GM18519 (cell line): ENCODE results near the gene PARN.

Source experiments
- ATAC-seq: cut with Tn5 transposase; IDR thresholded peaks from one replicate; pipeline ENCODE4 v1.9.1; 2021; ENCODE audit warnings: mild to moderate bottlenecking, moderate library complexity; ENCODE audit not compliant: unreplicated experiment, low FRiP score

Gene PARN

GRCh38 chr16:14531613-14532012 is 98.4 kb downstream of the PARN start:
- no peak for ATAC-seq

GRCh38 chr16:14531101-14531500 is 99.0 kb downstream of the PARN start:
- ATAC-seq: no peak

GRCh38 chr16:14530046-14530445 is 100.0 kb downstream of the PARN start:
- no peak for ATAC-seq

- no peak for ATAC-seq
Observed at GRCh38 chr16:14529010-14529669, 100.9 kb downstream of the PARN start.

- ATAC-seq: no peak
Observed at GRCh38 chr16:14528306-14528705, 101.8 kb downstream of the PARN start.

- no peak for ATAC-seq
Observed at GRCh38 chr16:14527411-14528044, 102.5 kb downstream of the PARN start.

- no peak for ATAC-seq
Observed at GRCh38 chr16:14525596-14525995, 104.5 kb downstream of the PARN start.

- ATAC-seq: no peak
Observed at GRCh38 chr16:14524979-14525378, 105.1 kb downstream of the PARN start.

GRCh38 chr16:14523632-14524031 is 106.4 kb downstream of the PARN start:
- no peak for ATAC-seq

GRCh38 chr16:14522671-14523070 is 107.4 kb downstream of the PARN start:
- no peak for ATAC-seq

GRCh38 chr16:14520753-14521152 is 109.3 kb downstream of the PARN start:
- no peak for ATAC-seq

GRCh38 chr16:14514967-14515366 is 115.1 kb downstream of the PARN start:
- no peak for ATAC-seq

- ATAC-seq: no peak
Observed at GRCh38 chr16:14513389-14514107, 116.5 kb downstream of the PARN start.

- ATAC-seq: no peak
Observed at GRCh38 chr16:14511800-14512135, 118.3 kb downstream of the PARN start.

GRCh38 chr16:14510939-14511799 is 118.9 kb downstream of the PARN start:
- ATAC-seq: no peak

GRCh38 chr16:14510581-14510938 is 119.5 kb downstream of the PARN start:
- ATAC-seq: no peak

GRCh38 chr16:14509675-14510132 is 120.4 kb downstream of the PARN start:
- no peak for ATAC-seq

- ATAC-seq: no peak
Observed at GRCh38 chr16:14509055-14509454, 121.0 kb downstream of the PARN start.

- ATAC-seq: no peak
Observed at GRCh38 chr16:14505846-14506245, 124.2 kb downstream of the PARN start.

GRCh38 chr16:14502932-14503741 is 126.9 kb downstream of the PARN start:
- no peak for ATAC-seq
